Measurements from ENCODE around the gene TRIP12.

- TF ChIP-seq POLR2AphosphoS5 (IDR thresholded peaks at IDR 0.05) (no peak), POLR2A (IDR thresholded peaks at IDR 0.05) (no peak), CTCF (IDR thresholded peaks at IDR 0.05) (no peak), EP300 (IDR thresholded peaks at IDR 0.05) (no peak)
These were observed 1.7 kb downstream of the TRIP12 start for GRCh38 chr2:229920011-229920641.
